NOMO-1 (cell line): Measurements from ENCODE around the gene NOL12.
A peak's percentile ranks its signal among the peaks of the same experiment; 100 is the strongest.

Experiments
- DNase-seq, 2 experiments: peaks; one replicate each; lab custom pipeline; 2025; ENCODE audit not compliant: unreplicated experiment in 2 of 2; lab: John Stamatoyannopoulos, UW

NOL12 gene

GRCh38 chr22:37659066-37659896 is 26.9 kb upstream of the NOL12 start:
- DNase-seq: no peak

- no peak for DNase-seq
Measured at GRCh38 chr22:37659897-37660708, 26.0 kb upstream of the NOL12 start.

- DNase-seq: no peak
Measured at GRCh38 chr22:37660709-37661045, 25.5 kb upstream of the NOL12 start.

GRCh38 chr22:37661160-37661924 is 24.8 kb upstream of the NOL12 start:
- DNase-seq: peak in 1 of 2 experiments; percentile 37

GRCh38 chr22:37662039-37662438 is 24.1 kb upstream of the NOL12 start:
- DNase-seq: no peak

- no peak for DNase-seq
Measured at GRCh38 chr22:37663521-37664140, 22.5 kb upstream of the NOL12 start.

- no peak for DNase-seq
Measured at GRCh38 chr22:37664249-37665101, 21.7 kb upstream of the NOL12 start.

- no peak for DNase-seq
Measured at GRCh38 chr22:37665487-37665886, 20.7 kb upstream of the NOL12 start.

- DNase-seq: no peak
Measured at GRCh38 chr22:37669586-37669985, 16.6 kb upstream of the NOL12 start.

- DNase-seq: peak in 1 of 2 experiments; percentile 15
Measured at GRCh38 chr22:37672206-37672919, 13.8 kb upstream of the NOL12 start.

- no peak for DNase-seq
Measured at GRCh38 chr22:37672920-37673455, 13.2 kb upstream of the NOL12 start.

- DNase-seq: no peak
Measured at GRCh38 chr22:37674248-37674647, 11.9 kb upstream of the NOL12 start.

GRCh38 chr22:37674951-37675929 is 10.9 kb upstream of the NOL12 start, which contains the start of gene LGALS1:
TSS of gene LGALS1 (plus strand) at chr22:37675636. CDS start at chr22:37675703, 67 bp downstream.
- DNase-seq: peak; percentile 94

GRCh38 chr22:37675930-37676735 is 10.0 kb upstream of the NOL12 start:
- peak in 1 of 2 experiments; percentile 24 for DNase-seq

GRCh38 chr22:37676736-37677492 is 9.2 kb upstream of the NOL12 start:
- DNase-seq: peak; percentile 91 to 94

- DNase-seq: no peak
Measured at GRCh38 chr22:37677493-37677974, 8.6 kb upstream of the NOL12 start.
